OCI-LY1 (cell line): Measurements from ENCODE around the gene PACSIN2.

Source experiments
- H2AFZ ChIP-seq: fragments of 200-600 bp; sonication (generic), shearing (Covaris generic); 2 replicates; pipeline ENCODE4 v1.6.0; 2014; ENCODE audit warnings: antibody characterized with exemption, mild to moderate bottlenecking, low read length
- H3F3A ChIP-seq: fragments of 200-600 bp; sonication (generic), shearing (Covaris generic); 2 replicates; pipeline ENCODE4 v1.6.0; 2014; ENCODE audit warnings: mild to moderate bottlenecking, antibody characterized with exemption, low read length, moderate library complexity; ENCODE audit not compliant: insufficient read depth
- H3K27ac ChIP-seq: fragments of 200-600 bp; sonication (generic); 2 replicates; pipeline ENCODE4 v1.5.1; 2014; ENCODE audit warnings: low read length, mixed run types, mild to moderate bottlenecking, low read depth; ENCODE audit not compliant: poor library complexity, severe bottlenecking
- H3K27me3 ChIP-seq: fragments of 200-600 bp; sonication (generic); 2 replicates; pipeline ENCODE4 v1.6.0; 2014; ENCODE audit warnings: antibody characterized with exemption, mild to moderate bottlenecking, low read length, moderate library complexity; ENCODE audit not compliant: insufficient read depth
- H3K36me3 ChIP-seq: fragments of 200-600 bp; sonication (generic); 2 replicates; pipeline ENCODE4 v1.6.1; 2014; ENCODE audit warnings: mild to moderate bottlenecking, antibody characterized with exemption, low read length, moderate library complexity, mixed read lengths; ENCODE audit not compliant: insufficient read depth
- H3K4me1 ChIP-seq: fragments of 200-600 bp; sonication (generic); 2 replicates; pipeline ENCODE4 v1.5.1; 2014; ENCODE audit warnings: mild to moderate bottlenecking, low read length, moderate library complexity; ENCODE audit not compliant: insufficient read depth, severe bottlenecking
- H3K4me2 ChIP-seq: fragments of 200-600 bp; sonication (generic), shearing (Covaris generic); 2 replicates; pipeline ENCODE4 v1.6.1; 2014; ENCODE audit warnings: low read length
- H3K4me3 ChIP-seq: fragments of 200-600 bp; sonication (generic); 2 replicates; pipeline ENCODE4 v1.5.1; 2014; ENCODE audit warnings: low read length, low read depth, mild to moderate bottlenecking, mixed read lengths; ENCODE audit not compliant: poor library complexity, severe bottlenecking
- H3K79me2 ChIP-seq: fragments of 200-600 bp; shearing (Covaris generic); 2 replicates; pipeline ENCODE4 v1.6.1; 2016; ENCODE audit warnings: mixed run types, low read length, mixed read lengths; ENCODE audit not compliant: insufficient read depth
- H3K9ac ChIP-seq: fragments of 200-600 bp; sonication (generic), shearing (Covaris generic); 2 replicates; pipeline ENCODE4 v1.6.1; 2014; ENCODE audit warnings: mild to moderate bottlenecking, low read length, mixed read lengths
- H3K9me2 ChIP-seq: fragments of 200-600 bp; sonication (generic), shearing (Covaris generic); 2 replicates; pipeline ENCODE4 v1.6.1; 2014; ENCODE audit warnings: low read depth, mild to moderate bottlenecking, low read length, mixed read lengths
- H3K9me3 ChIP-seq: fragments of 200-600 bp; shearing (Covaris generic); 2 replicates; pipeline ENCODE4 v1.6.1; 2014; ENCODE audit warnings: low read length, mixed read lengths
- H4K20me1 ChIP-seq: fragments of 200-600 bp; sonication (generic), shearing (Covaris generic); 2 replicates; pipeline ENCODE4 v1.6.0; 2016; ENCODE audit warnings: mild to moderate bottlenecking, low read length; ENCODE audit not compliant: insufficient read depth
- CTCF ChIP-seq: fragments of 200-600 bp; sonication (generic), shearing (Covaris generic); IDR thresholded peaks from 2 replicates; pipeline ENCODE4 v1.5.1; 2017; ENCODE audit warnings: mild to moderate bottlenecking, antibody characterized with exemption, low read length, moderate library complexity, mixed read lengths
- EZH2 ChIP-seq: fragments of 200-600 bp; sonication (generic), shearing (Covaris generic); IDR thresholded peaks from 2 replicates; pipeline ENCODE4 v1.8.0; 2017; ENCODE audit warnings: borderline replicate concordance, mixed run types, mild to moderate bottlenecking, antibody characterized with exemption, low read length, moderate library complexity, mixed read lengths

The PACSIN2 gene

DNA sequence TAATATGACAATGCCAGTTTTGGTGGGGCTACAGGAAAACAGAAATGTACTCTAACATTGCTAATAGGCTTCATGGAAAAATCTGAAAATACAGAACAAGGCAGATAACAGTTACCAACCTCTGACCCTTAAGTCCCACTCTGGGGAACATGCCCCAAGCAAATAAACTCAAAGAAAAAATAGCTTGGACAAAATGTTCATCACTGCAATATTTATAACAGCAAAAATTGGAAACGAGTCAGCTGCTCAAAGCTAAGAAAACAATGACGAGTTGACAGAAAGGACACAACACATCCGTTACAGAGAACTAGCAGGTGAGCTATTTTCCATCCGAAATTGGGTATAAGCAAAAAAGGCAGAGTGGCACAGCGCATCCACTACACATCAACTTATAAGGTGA is 70.5 kb downstream of the PACSIN2 start:
- Histone ChIP-seq H3K4me2 (no peak overlapping the region), H3K4me1 (no peaks in the 10 kb centered on the region), H3K36me3 (no peaks in the 10 kb centered on the region), H4K20me1 (no peaks in the 10 kb centered on the region), H3K9me2 (no peaks in the 10 kb centered on the region), H3K27me3 (no peaks in the 10 kb centered on the region), H3K4me3 (no peak overlapping the region), H3K27ac (no peak overlapping the region), H3K9ac (no peak overlapping the region), H3K9me3 (no peaks in the 10 kb centered on the region), H3F3A (no peaks in the 10 kb centered on the region), H3K79me2 (no peaks in the 10 kb centered on the region), H2AFZ (no peak overlapping the region)
- TF ChIP-seq CTCF = no peak
- TF ChIP-seq EZH2 = no peak

GRCh38 chr22:42943981-42944380 is 71.0 kb downstream of the PACSIN2 start:
- Histone ChIP-seq H3K9ac (no peak overlapping the region), H3F3A (no peaks in the 10 kb centered on the region), H3K27me3 (no peaks in the 10 kb centered on the region), H3K79me2 (no peaks in the 10 kb centered on the region), H2AFZ (no peak overlapping the region), H3K4me1 (no peaks in the 10 kb centered on the region), H3K4me2 (no peak overlapping the region), H3K4me3 (no peak overlapping the region), H3K9me2 (no peaks in the 10 kb centered on the region), H3K9me3 (no peaks in the 10 kb centered on the region), H4K20me1 (no peaks in the 10 kb centered on the region), H3K27ac (no peak overlapping the region), H3K36me3 (no peaks in the 10 kb centered on the region)
- TF ChIP-seq CTCF = no peak
- TF ChIP-seq EZH2 = no peak

- Histone ChIP-seq H3K4me3 (no peak overlapping the region), H3K9me3 (no peaks in the 10 kb centered on the region), H3K9me2 (no peaks in the 10 kb centered on the region), H3K9ac (no peak overlapping the region), H4K20me1 (no peaks in the 10 kb centered on the region), H3K79me2 (no peaks in the 10 kb centered on the region), H3K36me3 (no peaks in the 10 kb centered on the region), H3K4me2 (no peak overlapping the region), H2AFZ (no peak overlapping the region), H3K27ac (no peak overlapping the region), H3K27me3 (no peaks in the 10 kb centered on the region), H3F3A (no peaks in the 10 kb centered on the region), H3K4me1 (no peaks in the 10 kb centered on the region)
- TF ChIP-seq CTCF (no peak), EZH2 (no peak)
These were observed 72.6 kb downstream of the PACSIN2 start for GRCh38 chr22:42942351-42942750.
